WTC11 (cell line): Measurements from ENCODE around the gene SLITRK2.

Experiments used
- CREB1 ChIP-seq: sonication (generic); formaldehyde crosslinking; IDR thresholded peaks from 2 replicates; pipeline ENCODE4 v1.8.0; 2023; ENCODE audit warnings: mild to moderate bottlenecking, missing genetic modification reagents
- ELF4 ChIP-seq: sonication (generic); formaldehyde crosslinking; IDR thresholded peaks from 2 replicates; pipeline ENCODE4 v1.8.1; 2022; ENCODE audit warnings: low read depth, mild to moderate bottlenecking, moderate library complexity, missing genetic modification reagents
- KAT7 ChIP-seq: sonication (generic); formaldehyde crosslinking; IDR thresholded peaks from 2 replicates; pipeline ENCODE4 v1.8.1; 2023; ENCODE audit warnings: missing genetic modification reagents, mild to moderate bottlenecking, borderline replicate concordance
- ZNF121 ChIP-seq: sonication (generic); formaldehyde crosslinking; IDR thresholded peaks from 2 replicates; pipeline ENCODE4 v1.8.0; 2023; ENCODE audit warnings: missing genetic modification reagents
- ZNF263 ChIP-seq: sonication (generic); formaldehyde crosslinking; IDR thresholded peaks from 2 replicates; pipeline ENCODE4 v1.8.1; 2022; ENCODE audit warnings: low read depth, mild to moderate bottlenecking, moderate library complexity, missing genetic modification reagents
- TF ChIP-seq, protein P1 (sequence below): fragments of 200-600 bp; IDR thresholded peaks from 2 replicates; pipeline ENCODE4 v1.8.0; 2022; ENCODE audit warnings: antibody characterized with exemption
- TF ChIP-seq, protein P2 (sequence below): sonication (generic); formaldehyde crosslinking; conservative IDR thresholded peaks from 2 replicates; pipeline ENCODE4 v1.8.1; 2022; ENCODE audit warnings: mild to moderate bottlenecking, missing genetic modification reagents
- TF ChIP-seq, protein P3 (sequence below): sonication (generic); formaldehyde crosslinking; IDR thresholded peaks from 2 replicates; pipeline ENCODE4 v1.8.1; 2022; ENCODE audit warnings: missing genetic modification reagents, borderline replicate concordance
- TF ChIP-seq, protein P4 (sequence below): sonication (generic); formaldehyde crosslinking; IDR thresholded peaks from 2 replicates; pipeline ENCODE4 v1.8.1; 2022; ENCODE audit warnings: low read depth, mild to moderate bottlenecking, moderate library complexity, missing genetic modification reagents, borderline replicate concordance
- TF ChIP-seq, protein P5 (sequence below): sonication (generic); formaldehyde crosslinking; IDR thresholded peaks from 2 replicates; pipeline ENCODE4 v1.8.0; 2022; ENCODE audit warnings: mild to moderate bottlenecking, missing genetic modification reagents
- TF ChIP-seq, protein P6 (sequence below): sonication (generic); formaldehyde crosslinking; IDR thresholded peaks from 2 replicates; pipeline ENCODE4 v1.8.1; 2023; ENCODE audit warnings: mild to moderate bottlenecking, missing genetic modification reagents
- TF ChIP-seq, protein P7 (sequence below): sonication (generic); formaldehyde crosslinking; IDR thresholded peaks from 2 replicates; pipeline ENCODE4 v1.8.1; 2023; ENCODE audit warnings: mild to moderate bottlenecking, missing genetic modification reagents, moderate library complexity

DNA sequence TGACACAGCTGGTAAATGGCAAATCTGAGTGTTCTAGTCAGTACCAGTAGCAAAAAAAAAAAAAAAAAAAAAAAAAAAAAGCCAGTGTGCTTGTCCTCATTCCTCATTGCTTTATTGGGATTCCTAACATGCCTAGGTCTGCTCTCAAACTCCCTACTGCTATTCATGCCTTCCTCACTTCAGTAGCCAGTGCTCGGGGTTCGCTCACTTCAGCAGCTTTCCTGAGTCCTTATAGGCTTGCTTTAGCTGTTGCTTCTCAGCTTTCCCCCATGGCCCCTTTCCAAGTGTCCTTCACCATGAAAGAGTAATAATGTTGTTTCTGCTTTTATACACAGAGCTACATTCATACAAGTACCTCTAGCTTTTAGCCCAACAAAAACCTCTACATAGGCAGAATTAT, 30.8 kb downstream of the SLITRK2 start:
- TF ChIP-seq ELF4 (no peak), KAT7 (CRISPR knock-in tag) (no peak), ZNF121 (CRISPR knock-in tag) (no peak), ZNF263 (no peak), CREB1 (CRISPR knock-in tag) (no peak)
- TF ChIP-seq, protein P1, sequence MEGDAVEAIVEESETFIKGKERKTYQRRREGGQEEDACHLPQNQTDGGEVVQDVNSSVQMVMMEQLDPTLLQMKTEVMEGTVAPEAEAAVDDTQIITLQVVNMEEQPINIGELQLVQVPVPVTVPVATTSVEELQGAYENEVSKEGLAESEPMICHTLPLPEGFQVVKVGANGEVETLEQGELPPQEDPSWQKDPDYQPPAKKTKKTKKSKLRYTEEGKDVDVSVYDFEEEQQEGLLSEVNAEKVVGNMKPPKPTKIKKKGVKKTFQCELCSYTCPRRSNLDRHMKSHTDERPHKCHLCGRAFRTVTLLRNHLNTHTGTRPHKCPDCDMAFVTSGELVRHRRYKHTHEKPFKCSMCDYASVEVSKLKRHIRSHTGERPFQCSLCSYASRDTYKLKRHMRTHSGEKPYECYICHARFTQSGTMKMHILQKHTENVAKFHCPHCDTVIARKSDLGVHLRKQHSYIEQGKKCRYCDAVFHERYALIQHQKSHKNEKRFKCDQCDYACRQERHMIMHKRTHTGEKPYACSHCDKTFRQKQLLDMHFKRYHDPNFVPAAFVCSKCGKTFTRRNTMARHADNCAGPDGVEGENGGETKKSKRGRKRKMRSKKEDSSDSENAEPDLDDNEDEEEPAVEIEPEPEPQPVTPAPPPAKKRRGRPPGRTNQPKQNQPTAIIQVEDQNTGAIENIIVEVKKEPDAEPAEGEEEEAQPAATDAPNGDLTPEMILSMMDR = no peak
- TF ChIP-seq, protein P2, sequence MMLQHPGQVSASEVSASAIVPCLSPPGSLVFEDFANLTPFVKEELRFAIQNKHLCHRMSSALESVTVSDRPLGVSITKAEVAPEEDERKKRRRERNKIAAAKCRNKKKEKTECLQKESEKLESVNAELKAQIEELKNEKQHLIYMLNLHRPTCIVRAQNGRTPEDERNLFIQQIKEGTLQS (CRISPR knock-in tag) = no peak
- TF ChIP-seq, protein P3, sequence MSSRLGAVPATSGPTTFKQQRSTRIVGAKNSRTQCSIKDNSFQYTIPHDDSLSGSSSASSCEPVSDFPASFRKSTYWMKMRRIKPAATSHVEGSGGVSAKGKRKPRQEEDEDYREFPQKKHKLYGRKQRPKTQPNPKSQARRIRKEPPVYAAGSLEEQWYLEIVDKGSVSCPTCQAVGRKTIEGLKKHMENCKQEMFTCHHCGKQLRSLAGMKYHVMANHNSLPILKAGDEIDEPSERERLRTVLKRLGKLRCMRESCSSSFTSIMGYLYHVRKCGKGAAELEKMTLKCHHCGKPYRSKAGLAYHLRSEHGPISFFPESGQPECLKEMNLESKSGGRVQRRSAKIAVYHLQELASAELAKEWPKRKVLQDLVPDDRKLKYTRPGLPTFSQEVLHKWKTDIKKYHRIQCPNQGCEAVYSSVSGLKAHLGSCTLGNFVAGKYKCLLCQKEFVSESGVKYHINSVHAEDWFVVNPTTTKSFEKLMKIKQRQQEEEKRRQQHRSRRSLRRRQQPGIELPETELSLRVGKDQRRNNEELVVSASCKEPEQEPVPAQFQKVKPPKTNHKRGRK (CRISPR knock-in tag) = no peak
- TF ChIP-seq, protein P4, sequence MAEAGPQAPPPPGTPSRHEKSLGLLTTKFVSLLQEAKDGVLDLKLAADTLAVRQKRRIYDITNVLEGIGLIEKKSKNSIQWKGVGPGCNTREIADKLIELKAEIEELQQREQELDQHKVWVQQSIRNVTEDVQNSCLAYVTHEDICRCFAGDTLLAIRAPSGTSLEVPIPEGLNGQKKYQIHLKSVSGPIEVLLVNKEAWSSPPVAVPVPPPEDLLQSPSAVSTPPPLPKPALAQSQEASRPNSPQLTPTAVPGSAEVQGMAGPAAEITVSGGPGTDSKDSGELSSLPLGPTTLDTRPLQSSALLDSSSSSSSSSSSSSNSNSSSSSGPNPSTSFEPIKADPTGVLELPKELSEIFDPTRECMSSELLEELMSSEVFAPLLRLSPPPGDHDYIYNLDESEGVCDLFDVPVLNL (CRISPR knock-in tag) = no peak
- TF ChIP-seq, protein P5, sequence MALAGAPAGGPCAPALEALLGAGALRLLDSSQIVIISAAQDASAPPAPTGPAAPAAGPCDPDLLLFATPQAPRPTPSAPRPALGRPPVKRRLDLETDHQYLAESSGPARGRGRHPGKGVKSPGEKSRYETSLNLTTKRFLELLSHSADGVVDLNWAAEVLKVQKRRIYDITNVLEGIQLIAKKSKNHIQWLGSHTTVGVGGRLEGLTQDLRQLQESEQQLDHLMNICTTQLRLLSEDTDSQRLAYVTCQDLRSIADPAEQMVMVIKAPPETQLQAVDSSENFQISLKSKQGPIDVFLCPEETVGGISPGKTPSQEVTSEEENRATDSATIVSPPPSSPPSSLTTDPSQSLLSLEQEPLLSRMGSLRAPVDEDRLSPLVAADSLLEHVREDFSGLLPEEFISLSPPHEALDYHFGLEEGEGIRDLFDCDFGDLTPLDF (CRISPR knock-in tag) = no peak
- TF ChIP-seq, protein P6, sequence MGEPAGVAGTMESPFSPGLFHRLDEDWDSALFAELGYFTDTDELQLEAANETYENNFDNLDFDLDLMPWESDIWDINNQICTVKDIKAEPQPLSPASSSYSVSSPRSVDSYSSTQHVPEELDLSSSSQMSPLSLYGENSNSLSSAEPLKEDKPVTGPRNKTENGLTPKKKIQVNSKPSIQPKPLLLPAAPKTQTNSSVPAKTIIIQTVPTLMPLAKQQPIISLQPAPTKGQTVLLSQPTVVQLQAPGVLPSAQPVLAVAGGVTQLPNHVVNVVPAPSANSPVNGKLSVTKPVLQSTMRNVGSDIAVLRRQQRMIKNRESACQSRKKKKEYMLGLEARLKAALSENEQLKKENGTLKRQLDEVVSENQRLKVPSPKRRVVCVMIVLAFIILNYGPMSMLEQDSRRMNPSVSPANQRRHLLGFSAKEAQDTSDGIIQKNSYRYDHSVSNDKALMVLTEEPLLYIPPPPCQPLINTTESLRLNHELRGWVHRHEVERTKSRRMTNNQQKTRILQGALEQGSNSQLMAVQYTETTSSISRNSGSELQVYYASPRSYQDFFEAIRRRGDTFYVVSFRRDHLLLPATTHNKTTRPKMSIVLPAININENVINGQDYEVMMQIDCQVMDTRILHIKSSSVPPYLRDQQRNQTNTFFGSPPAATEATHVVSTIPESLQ (CRISPR knock-in tag) = no peak
- TF ChIP-seq, protein P7, sequence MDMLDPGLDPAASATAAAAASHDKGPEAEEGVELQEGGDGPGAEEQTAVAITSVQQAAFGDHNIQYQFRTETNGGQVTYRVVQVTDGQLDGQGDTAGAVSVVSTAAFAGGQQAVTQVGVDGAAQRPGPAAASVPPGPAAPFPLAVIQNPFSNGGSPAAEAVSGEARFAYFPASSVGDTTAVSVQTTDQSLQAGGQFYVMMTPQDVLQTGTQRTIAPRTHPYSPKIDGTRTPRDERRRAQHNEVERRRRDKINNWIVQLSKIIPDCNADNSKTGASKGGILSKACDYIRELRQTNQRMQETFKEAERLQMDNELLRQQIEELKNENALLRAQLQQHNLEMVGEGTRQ = no peak
